Measurements from ENCODE around the gene CACNA1E.
A peak's percentile ranks its signal among the peaks of the same experiment; 100 is the strongest.

CACNA1E gene

DNA sequence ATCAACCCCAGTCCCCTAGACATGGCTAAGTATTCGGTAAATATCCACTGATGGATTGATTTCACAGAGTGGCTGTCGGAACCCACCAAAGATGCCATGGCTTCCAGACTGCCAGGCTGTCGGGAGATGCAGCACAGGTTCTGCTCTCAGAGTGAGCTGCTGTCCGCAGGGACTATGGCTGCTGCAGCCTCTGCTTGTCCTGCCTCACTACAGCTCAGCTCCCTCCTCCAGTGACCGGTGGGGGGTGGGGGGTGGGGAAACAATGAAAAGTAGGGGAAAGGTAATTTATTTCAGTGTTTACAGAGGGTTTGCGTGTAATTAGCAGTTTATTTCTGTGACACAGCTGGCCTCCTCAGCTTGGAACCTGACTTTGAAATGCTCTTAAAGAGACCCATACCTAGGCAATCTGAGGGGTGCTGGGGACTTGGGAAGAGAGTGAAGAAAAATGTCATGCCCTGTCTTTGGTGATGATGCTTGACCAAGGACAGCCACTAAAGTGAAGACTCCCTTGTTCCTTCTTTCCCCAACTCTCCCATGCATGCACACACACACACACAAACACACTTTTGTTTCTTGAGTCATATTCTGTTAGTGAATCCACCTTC is 109.0 kb downstream of the CACNA1E start:
- no peak for DNase-seq

DNA sequence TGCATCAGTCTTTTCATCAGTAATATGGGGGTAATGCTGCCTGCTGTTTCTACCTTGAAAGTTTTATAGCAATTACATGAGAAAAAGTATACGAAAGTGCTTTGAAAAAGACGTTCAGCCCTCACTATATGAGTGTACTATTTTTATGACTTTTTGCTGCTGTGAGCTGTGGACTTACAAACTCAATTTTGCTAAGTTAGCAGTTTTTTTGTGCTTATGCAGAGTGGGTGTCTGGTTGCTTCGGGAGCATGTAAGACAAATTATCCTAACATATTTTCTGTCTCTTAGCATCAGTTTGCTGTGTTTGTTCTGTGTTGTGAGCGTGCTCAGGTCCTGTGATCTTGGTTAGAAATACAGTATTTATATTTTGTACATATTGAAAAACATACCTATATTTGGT is 109.7 kb downstream of the CACNA1E start:
- no peak for DNase-seq

DNA sequence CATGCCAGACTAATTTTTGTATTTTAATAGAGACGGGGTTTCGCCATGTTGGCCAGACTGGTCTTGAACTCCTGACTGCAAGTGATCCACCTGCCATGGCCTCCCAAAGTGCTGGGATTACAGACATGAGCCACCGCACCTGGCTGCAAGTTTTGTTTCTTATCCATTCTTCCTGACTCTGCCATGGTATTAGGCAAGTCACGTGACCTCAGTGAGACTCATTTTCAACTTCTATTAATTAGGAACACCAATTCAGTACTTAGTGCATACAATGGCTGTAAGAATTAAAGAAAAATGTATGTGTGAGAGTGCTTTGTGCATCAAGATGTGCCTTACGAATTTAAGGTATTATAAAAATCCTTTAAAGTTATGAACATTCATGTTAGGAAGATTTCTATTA is 111.2 kb downstream of the CACNA1E start:
- no peak for DNase-seq

DNA sequence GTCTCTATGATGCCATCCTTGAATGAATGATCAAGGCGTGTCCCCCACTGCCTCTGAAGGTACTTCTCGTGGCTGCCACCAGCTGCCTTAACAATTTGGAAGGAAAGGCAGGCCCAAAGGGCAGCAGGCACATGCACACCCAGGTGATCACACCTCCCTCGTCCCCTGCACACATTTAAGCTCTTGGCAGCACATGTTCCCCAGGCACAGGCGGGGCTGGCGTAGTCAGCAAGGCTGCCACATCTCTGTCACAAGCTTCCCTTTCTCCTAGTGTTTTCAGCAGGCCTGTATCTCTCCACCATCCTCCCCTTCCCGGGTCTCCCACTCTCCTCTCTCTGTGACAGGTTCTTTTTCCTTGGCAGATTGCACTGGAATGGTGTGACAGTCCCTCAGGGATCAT is 111.9 kb downstream of the CACNA1E start:
- DNase-seq, result peak; percentile 12

DNA sequence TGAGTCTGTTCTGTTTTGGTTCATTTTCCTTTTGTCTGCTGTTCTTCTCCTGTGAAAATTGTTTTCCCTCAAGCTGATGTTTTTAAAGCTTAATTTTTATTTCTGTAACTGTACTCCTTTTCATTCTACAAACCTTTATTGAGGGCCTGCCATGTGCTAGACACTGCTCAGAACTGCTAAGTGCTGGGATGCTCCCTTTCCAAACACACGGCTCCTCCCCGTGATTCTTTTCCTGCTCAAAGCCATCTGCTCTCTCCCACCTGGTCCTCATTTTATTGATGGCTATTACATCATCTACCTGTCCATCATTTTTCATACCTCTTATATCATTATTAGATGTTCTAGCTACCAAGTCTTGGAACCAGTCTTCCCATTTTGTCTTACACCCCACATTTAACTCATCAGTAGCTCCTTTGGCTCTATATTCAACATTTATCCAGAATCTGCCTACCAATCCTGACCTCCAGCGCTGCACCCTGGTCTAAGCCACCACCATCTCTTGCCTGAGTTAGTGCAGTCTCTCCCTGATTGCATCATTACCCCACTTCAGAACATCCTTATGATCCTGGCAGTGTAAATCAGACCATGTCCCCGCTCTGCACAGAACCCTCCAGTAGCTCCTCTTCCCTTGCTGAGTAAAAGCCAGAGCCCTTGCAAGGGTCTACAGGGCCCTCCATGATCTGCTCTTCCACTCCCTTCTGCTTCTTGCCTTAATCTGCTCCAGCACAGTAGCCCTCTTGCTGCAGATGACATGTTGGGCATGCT is 118.1 kb downstream of the CACNA1E start:
- no peak for DNase-seq

DNA sequence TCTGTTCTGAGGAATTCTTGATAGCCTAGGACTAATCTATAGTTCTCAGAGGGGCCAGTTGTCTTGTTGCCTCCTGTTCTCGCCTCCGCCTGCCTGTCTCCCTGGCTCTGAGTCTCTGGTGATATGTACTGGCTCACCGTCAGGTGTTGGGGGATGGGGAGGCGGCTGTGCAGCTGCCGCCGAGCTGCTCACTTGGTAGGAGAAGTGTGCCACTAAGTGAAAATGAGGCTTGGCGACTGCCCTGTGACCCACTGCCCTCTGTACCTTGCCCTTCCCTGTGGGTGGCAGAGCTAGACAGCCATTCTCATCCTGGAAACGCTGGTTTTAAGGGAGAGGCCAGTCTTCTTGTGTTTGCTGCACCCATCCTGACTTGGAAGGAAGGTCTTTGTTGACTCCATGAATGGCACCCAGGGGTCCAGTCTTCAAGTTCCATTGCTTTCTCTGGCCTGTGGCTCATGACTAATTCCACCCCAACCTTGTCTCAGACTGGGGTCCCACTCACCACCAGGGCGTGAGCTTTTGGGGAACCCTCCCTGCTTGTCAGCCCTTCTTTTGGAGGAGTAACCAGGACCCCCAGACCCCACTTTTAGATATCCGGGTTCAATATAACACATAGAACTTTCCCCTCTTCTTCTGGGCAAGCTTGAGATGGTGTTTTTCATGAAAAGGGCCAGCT is 120.6 kb downstream of the CACNA1E start:
- peak; percentile 8 for DNase-seq

DNA sequence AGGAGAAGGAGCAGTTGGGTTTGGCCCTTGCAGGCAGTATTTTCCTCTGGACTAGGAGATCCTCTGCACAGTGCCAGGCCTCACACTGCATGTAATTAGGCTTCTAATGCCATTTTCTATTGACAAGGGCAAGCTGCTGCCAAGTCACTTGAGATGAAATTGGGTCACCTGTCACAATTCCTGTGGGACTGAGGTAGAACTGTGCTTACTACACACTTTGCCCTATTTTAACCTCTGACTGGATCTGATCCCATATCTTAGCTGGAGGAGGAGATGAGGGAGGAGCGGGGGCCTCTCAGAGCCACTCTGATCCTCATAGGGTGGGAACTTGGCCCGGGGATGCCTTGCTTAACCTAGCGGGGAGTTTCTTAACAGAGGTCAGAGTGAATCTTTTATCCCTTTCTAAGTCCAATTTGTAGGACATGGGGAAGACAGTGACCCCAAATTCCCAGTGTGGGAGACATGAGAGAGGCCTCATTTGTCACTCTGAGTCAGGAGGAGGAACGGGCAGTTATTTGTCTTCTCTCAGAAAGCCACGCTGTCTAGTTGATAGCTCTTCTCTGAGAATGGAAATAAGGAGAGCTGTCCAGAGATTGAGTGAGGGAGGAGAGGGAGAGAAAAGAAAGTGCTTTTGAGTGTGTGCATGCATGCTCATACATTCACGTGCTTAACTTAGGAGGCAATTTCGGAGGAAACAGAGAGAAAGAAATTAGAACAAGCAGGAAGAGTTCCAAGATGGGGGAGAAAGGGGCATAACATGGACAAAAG is 121.3 kb downstream of the CACNA1E start:
- DNase-seq, result peak; percentile 23

DNA sequence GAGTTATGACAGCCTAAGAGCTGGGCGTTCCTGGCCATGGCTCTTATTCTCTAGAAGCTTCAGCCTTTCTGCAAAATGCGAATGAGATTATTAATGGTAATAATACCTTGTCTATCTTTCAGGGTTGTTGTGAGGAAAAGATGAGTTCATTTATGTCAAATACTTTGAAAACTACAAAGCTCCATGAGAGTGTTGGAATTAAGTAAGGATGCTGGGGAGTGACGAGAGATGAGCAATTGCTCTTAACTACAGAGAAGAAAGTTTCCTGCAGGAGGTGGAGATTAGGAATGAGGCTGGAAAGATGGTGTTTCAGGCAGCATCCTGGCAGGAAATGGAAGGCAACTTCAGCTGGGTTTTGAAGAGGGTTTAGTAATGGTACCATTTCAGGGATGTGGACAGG is 124.2 kb downstream of the CACNA1E start:
- DNase-seq, result no peak

DNA sequence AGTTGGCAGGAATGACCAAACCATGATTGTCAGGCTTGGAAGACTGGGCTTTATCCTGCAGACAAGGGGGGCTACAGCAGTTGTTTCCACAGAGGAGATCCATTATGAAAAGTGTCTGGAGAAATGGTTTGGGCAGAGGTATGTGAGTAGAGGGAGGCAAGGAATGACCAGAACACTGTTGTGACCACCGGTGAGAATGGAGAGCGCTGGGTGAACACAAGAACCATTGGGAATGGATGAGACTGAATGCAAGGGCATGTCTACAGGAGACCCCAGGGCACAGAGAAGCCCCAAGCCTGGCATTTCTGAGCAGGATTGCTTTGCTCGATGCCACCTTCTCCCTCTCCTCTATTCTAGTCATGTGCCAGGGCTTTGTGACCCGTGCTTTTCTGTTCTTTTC is 125.1 kb downstream of the CACNA1E start:
- DNase-seq, result no peak

DNA sequence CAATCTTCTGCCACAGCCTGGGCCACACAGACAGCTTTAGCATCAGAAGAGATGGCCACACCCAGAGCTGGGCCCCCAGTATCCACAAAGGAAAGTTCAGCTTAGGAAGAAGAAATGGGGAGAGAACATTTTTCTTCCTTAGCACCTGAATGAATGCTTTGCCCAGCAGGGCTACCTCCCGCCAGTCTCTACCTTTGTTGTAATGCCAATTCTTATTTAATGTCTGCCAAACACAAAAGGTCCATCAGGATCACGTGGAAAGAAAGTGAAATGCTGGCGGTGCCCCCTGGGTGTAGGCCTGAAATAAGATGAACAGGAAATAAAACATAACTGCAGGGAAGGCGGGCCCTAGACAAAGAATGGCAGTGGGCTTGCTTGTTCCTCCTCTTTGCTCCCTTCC is 125.6 kb downstream of the CACNA1E start:
- no peak for DNase-seq

DNA sequence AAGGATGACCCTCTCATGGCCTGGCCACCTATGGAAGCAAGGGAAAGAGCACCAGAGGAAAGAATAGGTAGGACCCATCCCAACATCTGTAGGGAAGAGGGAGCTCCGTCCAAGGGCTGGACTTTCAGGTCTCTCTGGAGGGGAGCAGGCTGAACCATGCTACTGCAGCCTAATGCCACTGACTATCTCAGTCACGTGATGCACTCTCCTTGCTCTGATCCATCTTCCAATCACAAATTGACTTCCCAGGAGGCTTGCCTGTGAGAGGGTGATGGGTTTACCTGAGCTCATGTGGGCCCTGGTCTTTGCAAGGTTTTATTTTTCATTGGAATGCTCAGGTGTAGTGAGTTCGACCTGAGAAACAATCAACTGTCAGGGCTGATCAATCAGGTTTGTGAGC is 128.8 kb downstream of the CACNA1E start:
- no peak for DNase-seq

DNA sequence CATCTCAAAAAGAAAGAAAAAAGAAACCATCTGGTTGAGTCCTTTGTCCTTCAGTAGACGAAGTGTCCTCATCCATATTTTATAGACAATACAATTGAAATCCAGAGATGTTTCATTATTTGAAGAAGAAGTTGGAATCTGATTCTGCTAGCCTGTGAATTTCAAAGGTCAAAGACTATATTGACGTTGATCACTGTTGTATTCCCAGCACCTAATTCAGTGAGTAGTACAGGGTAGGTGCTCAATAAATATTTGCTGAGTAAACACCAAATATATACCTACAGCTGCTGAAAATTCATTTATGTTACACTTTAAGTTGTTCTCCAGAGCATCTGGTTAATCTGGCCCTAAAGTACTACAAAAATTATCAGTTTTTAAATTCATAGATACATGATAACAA is 135.2 kb downstream of the CACNA1E start:
- no peak for DNase-seq

DNA sequence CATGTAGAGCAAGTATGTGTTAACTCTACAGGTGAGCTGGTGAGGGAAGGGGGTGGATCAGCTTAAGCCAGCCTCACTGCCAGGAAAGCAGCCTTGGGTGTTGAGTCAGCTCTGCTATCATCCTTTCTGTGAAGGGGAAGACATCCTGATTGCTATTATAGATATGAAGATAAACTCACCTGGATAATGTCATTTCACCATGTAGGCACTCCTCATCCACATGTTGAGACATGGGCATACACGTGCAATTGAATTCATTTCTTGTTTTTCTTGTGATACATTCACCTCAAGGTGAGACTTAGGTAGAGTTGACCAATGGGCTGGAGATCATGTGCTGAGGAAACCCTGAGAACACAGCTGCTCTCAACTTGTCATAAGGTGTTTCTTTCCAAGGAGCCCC is 136.9 kb downstream of the CACNA1E start:
- no peak for DNase-seq

DNA sequence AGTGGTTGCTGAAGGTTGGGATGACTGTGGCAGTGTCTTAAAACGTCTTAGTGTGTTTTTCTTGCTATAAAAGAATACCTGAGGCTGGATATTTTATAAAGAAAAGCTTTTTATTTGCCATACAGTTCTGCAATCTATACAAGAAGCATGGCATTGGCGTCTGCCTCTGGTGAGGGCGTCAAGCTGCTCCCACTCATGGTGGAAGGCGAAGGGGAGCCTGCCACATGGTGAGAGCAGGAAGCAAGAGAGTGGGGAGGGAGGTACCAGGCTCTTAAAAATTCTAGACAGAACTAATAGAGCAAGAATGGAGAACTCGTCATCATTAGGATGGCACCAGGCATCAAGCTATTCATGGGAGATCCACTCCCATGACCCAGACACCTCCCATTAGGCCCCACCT is 140.5 kb downstream of the CACNA1E start:
- DNase-seq, result no peak

DNA sequence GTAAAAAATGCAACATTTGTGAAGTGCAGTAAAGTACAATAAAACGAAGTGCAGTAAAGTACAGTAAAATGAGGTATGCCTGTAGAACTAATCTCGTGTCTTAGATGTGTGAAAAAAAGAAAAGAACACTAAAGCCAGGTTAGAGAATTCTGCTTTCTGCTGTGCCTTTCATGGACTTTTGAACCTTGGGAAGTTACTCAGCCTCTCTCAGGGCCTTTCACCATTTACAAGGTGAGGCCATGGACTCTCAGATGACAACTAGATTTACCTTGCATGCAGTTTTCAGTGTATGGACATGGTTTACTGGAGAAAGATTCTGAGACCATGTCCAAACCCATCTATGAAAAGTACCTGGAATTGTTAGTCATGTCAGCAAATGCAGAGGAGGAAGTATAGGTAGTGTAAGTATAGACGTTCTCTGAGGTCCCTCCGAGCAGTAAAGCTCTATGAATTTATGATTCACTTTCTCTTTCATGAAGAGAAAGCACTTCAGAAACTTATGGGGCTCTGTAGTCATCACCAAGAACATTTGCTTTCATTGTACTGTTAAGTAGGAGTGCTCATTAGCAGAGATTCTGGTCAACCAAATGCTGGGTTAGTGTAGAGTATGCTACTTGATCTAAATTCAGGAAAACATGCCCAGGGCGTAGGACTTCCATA is 143.1 kb downstream of the CACNA1E start:
- no peak for DNase-seq

DNA sequence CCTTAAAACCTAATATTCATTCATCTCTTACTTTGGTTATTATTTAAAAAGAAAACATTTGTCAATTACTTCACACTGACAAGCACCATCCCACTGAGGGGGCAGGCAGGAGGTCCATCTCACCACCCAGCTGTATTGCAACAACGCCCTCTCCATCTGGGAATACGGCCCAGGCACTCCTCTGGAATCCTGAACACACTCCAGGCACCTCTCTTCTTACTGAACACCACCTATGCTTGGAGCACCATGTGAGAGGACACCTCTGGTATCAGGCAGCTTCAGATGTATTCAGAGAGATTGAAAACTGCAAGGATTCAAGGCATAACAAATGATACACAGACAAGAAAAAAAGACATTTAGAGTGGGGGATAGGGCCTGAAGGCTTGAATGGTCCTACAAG is 147.1 kb downstream of the CACNA1E start:
- DNase-seq, result no peak

DNA sequence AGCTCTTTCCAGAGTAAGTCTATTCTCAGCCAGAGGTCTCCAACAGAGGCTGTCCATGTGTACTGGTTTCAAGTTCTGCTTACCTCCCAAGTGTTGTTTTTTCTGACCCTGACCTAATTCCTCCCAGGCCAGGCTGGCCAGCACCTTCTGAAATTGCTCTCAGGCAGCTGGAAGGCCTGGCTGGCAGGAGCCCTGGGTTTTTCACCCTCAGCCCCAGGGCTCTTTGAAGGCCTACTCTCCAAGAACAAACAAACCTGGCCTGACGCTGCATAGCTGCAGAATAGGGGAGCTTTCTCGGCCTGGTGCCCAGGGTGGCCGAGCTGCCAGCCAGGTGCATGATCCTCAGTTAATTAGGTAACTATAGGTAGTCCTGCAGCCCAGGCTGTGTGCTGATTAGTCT is 147.5 kb downstream of the CACNA1E start:
- DNase-seq, result no peak

DNA sequence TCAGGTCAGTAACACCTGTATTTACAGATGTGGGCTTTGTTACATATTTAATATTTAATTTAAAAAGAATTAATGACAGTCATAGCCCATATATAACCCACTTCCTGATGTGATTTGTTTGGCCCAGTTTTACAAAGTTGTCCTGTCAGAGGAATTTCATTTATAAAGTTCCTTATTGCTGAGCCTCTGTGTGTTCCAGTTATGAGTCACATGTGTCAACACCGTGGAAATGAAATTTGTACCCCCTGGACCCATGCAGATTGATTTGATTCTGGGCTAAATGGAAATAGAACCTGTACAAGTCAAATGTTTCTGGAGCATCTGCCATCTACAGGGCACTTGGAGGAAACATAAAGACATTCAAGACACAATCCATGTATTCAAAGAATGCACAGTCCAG is 149.2 kb downstream of the CACNA1E start:
- DNase-seq, result no peak

DNA sequence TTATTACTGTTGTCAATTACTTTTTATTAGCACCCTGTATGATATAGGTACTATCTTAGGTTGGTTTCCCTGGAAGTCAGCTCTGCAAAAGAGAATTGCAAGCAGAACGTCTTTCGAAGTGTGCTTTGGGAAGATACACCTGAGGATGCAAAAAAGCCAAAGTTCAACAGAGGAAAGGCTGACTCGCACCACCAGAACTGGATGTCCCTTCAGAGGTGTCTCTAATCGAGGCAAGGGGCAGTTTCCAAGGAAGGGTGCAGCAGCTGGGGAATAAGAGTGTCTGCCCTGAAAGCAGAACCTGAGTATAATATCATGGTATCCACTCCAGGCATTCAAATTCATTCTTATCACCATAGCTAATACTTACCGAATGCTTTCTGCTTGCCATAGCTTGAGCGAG is 149.6 kb downstream of the CACNA1E start:
- no peak for DNase-seq

DNA sequence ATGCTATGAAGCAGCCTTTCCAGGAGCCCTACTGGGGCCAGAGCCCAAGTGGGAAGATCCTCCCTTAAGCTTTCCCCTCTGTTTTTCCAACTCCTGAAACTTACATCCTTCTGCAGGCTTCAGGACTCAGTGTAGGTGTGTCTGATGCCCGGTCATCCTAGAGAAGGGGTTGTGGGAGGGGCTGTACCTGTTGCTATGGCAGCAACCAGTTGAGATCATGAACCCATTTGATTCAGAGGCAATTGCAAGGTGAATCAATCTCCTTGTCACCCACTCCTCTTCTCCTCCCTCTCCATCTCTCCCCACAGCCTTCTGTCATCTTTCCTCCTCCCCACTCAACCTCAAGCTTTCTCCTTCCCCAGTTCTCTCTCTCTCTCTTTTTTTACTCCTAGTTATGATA is 151.8 kb downstream of the CACNA1E start:
- no peak for DNase-seq

DNA sequence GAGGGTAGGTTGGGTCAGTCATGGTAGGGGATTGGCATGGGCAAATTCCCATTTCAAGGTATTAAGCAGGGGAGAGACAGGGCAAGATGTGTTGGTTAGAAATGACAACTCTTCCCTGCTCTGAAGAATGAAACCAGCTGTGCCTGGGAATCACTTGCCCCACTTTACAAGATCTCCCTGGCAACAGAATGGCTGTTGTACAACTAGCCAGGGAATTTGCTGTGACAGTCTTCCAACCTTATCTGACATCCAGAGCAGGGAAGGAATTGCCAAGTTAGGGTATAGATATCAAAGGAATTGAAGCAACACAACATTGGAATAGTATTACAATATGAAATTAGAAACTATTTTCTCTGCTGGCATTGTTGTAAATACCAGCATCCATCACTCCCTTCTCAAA is 154.7 kb downstream of the CACNA1E start:
- DNase-seq, result peak; percentile 60

DNA sequence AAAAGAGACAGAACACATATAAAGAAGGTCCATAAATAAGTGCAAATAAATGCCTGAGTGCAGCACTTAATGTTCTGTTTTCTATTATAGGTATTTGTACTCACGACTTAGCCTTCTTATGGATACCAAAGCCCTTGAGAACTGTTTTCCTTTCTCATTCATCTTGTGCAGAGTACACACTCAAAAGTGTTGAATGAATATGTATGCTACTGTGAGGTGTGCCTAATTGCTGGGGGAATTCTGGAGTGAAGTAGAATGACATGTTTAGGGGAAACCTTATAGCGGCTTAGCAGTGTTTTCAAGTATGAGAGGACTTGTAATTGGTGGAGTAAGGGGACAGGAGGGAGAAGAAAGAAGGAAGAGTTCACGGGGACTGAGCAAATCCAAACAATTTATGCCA is 157.6 kb downstream of the CACNA1E start:
- no peak for DNase-seq

DNA sequence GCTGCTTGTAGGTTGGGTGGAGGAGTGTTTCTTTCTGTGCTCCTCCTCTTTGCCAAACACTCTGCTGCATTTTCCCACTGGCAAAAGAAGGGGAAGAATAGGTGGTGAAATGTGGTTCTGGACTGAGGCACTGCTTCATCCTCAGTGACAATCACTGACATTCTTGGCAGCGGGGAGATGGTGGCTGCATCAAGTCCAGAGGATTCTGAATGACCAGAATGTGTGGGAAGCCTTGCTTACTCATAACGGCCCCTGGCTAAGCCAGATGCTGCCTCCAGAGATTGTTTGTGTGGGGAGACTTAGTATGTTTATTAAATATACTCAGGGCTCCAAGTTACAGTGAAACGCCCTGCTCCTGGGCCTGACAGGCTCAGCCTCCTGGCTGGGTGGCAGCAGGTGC is 160.3 kb downstream of the CACNA1E start:
- DNase-seq, result no peak
